HepG2 (cell line): ENCODE results near the gene TTBK1. TPM values are rescaled to one million over a fixed set of nuclear protein-coding genes. Genes with fewer than 3 reads are reported as not detected.
A peak's percentile ranks its signal among the peaks of the same experiment; 100 is the strongest.

Experiments
- ATAC-seq: fragments of 200-7000 bp; cut with Tn5 transposase; 3 replicates; pipeline ENCODE4 v1.9.1; 2020; ENCODE audit warnings: mild to moderate bottlenecking, moderate library complexity
- BruUV-seq: library from RNA; stranded (reverse); fragments of 400-500 nt; replicated peaks from 2 replicates; lab custom pipeline; 2021; lab: Mats Ljungman, UMichigan
- CTCF ChIA-PET: fragments of 300-600 bp; formaldehyde crosslinking; extraction: SDS; loops from one replicate; lab custom pipeline; 2021; ENCODE audit warnings: low total read pairs, inconsistent platforms, low intra/inter-chr PET ratio; lab: Yijun Ruan, JAX
- POLR2A ChIA-PET: fragments of 350-600 bp; sonication (Branson Sonifier 250); formaldehyde crosslinking; loops from one replicate; lab custom pipeline; 2020; ENCODE audit warnings: antibody characterized with exemption, inconsistent platforms; lab: Yijun Ruan, JAX
- DNase-seq: peaks from one replicate; pipeline ENCODE4 v3.0.0-alpha.2; 2015; ENCODE audit warnings: low spot score
- FAIRE-seq: peaks from 3 replicates; lab custom pipeline; 2011; peaks lifted over from hg19 to GRCh38; lab: Jason Lieb, UNC
- H2AFZ ChIP-seq: one replicate; pipeline ENCODE4 v1.6.1; 2011; ENCODE audit warnings: low read length, inconsistent platforms
- H3K27ac ChIP-seq: fragments of 300-600 bp; 3 replicates; pipeline ENCODE4 v1.8.0; 2011; ENCODE audit warnings: mixed run types, mild to moderate bottlenecking, mixed read lengths, low read length, inconsistent platforms; ENCODE audit not compliant: insufficient read depth; ENCODE audit errors: extremely low read length
- H3K27me3 ChIP-seq, 2 experiments: fragments of 200-600 bp in 1 of 2; 2 replicates in 1 of 2; 3 replicates in 1 of 2; pipeline versions ENCODE4 v1.6.0 to v1.8.0; 2011; ENCODE audit warnings: low read length in 2 of 2, mild to moderate bottlenecking in 2 of 2, moderate library complexity in 2 of 2, inconsistent platforms in 1 of 2; ENCODE audit not compliant: insufficient read depth in 2 of 2, control insufficient read depth in 1 of 2
- H3K36me3 ChIP-seq, 2 experiments: fragments of 200-600 bp in 1 of 2; replicated peaks in 1 of 2; 2 replicates in 1 of 2; 3 replicates in 1 of 2; pipeline versions ENCODE4 v1.5.1 to v1.8.0; 2011; ENCODE audit warnings: low read length in 2 of 2, inconsistent platforms in 1 of 2; ENCODE audit not compliant: insufficient read depth in 2 of 2, control insufficient read depth in 1 of 2
- H3K4me1 ChIP-seq: 2 replicates; pipeline ENCODE4 v1.5.1; 2012; ENCODE audit warnings: low read length, inconsistent platforms; ENCODE audit not compliant: insufficient read depth
- H3K4me2 ChIP-seq: 2 replicates; pipeline ENCODE4 v1.6.0; 2011; ENCODE audit warnings: low read depth, low read length, inconsistent platforms
- H3K4me3 ChIP-seq, 3 experiments: fragments of 200-600 bp in 1 of 3; sonication (generic), shearing (Covaris generic) in 1 of 3; replicated peaks in 1 of 3; 2 replicates each; pipeline ENCODE4 v1.5.1; 2011 to 2016; ENCODE audit warnings: low read length in 3 of 3, inconsistent platforms in 2 of 3, low read depth in 2 of 3, mild to moderate bottlenecking in 2 of 3, control low read depth in 1 of 3, mixed read lengths in 1 of 3; ENCODE audit not compliant: insufficient read depth in 1 of 3
- H3K79me2 ChIP-seq: one replicate; pipeline ENCODE4 v1.6.1; 2011; ENCODE audit warnings: low read length, inconsistent platforms; ENCODE audit not compliant: insufficient read depth
- H3K9ac ChIP-seq: 2 replicates; pipeline ENCODE4 v1.6.0; 2011; ENCODE audit warnings: mild to moderate bottlenecking, low read depth, low read length, inconsistent platforms; ENCODE audit not compliant: insufficient read depth
- H3K9me3 ChIP-seq: 2 replicates; pipeline ENCODE4 v1.5.1; 2012; ENCODE audit warnings: mild to moderate bottlenecking, low read length
- H4K20me1 ChIP-seq: 2 replicates; pipeline ENCODE4 v1.6.0; 2011; ENCODE audit warnings: inconsistent platforms, mild to moderate bottlenecking, low read length, moderate library complexity; ENCODE audit not compliant: insufficient read depth
- CEBPZ ChIP-seq: IDR thresholded peaks from 2 replicates; pipeline ENCODE4 v1.6.1; 2012; ENCODE audit warnings: low read length, improper control_type of control experiment
- HNF4A ChIP-seq: sonication (generic); formaldehyde crosslinking; IDR thresholded peaks from 2 replicates; pipeline ENCODE4 v1.4.0; 2020; ENCODE audit warnings: missing genetic modification reagents
- LBX2 ChIP-seq: sonication (generic); formaldehyde crosslinking; IDR thresholded peaks from 2 replicates; pipeline ENCODE4 v1.5.0; 2020; ENCODE audit warnings: missing genetic modification reagents, mild to moderate bottlenecking, borderline replicate concordance
- MXI1 ChIP-seq: IDR thresholded peaks from 3 replicates; pipeline ENCODE4 v1.6.1; 2012; ENCODE audit warnings: low read depth, low read length, inconsistent platforms, borderline replicate concordance
- RORA ChIP-seq: sonication (generic); formaldehyde crosslinking; IDR thresholded peaks from 2 replicates; pipeline ENCODE4 v1.5.0; 2020; ENCODE audit warnings: mild to moderate bottlenecking, missing genetic modification reagents, moderate library complexity
- THRA ChIP-seq: sonication (generic); formaldehyde crosslinking; IDR thresholded peaks from 2 replicates; pipeline ENCODE4 v1.4.0; 2020; ENCODE audit warnings: missing genetic modification reagents, borderline replicate concordance
- ZBTB26 ChIP-seq: IDR thresholded peaks from 2 replicates; pipeline ENCODE4 v1.6.1; 2016; ENCODE audit warnings: missing compliant biosample characterization, missing genetic modification reagents, borderline replicate concordance
- ZFP91 ChIP-seq: sonication (generic); formaldehyde crosslinking; IDR thresholded peaks from 2 replicates; pipeline ENCODE4 v1.9.0; 2022; ENCODE audit warnings: missing genetic modification reagents, mild to moderate bottlenecking, borderline replicate concordance
- ZNF441 ChIP-seq: sonication (generic); formaldehyde crosslinking; IDR thresholded peaks from 2 replicates; pipeline ENCODE4 v1.7.0; 2021; ENCODE audit warnings: missing genetic modification reagents, borderline replicate concordance
- ZNF512B ChIP-seq: sonication (generic); formaldehyde crosslinking; IDR thresholded peaks from 2 replicates; pipeline ENCODE4 v1.5.1; 2020; ENCODE audit warnings: missing genetic modification reagents, mild to moderate bottlenecking, borderline replicate concordance
- ZNF724P ChIP-seq: sonication (generic); formaldehyde crosslinking; IDR thresholded peaks from 2 replicates; pipeline ENCODE4 v1.8.0; 2022; ENCODE audit warnings: missing genetic modification reagents, borderline replicate concordance
- ZSCAN21 ChIP-seq: sonication (generic); formaldehyde crosslinking; IDR thresholded peaks from 2 replicates; pipeline ENCODE4 v1.8.0; 2022; ENCODE audit warnings: mild to moderate bottlenecking, missing genetic modification reagents, moderate library complexity, borderline replicate concordance
- WGBS: methylation state at CpG from one replicate; pipeline ENCODE4 v1.1.6; 2017; ENCODE audit warnings: low lambda C conversion rate; 5-methylcytosine and 5-hydroxymethylcytosine counted together
- in situ Hi-C: cut with HindIII; loops from 2 replicates; pipeline ENCODE4 v1.10.0; 2017; ENCODE audit warnings: low pct_unique_long_range_greater_than_20kb; ENCODE audit not compliant: extremely low pct_ligation_motif_present
- intact Hi-C: fragments of 100-400 bp; cut with micrococcal nuclease; formaldehyde crosslinking; loops from one replicate; pipeline ENCODE4 v1.10.0; 2022; ENCODE audit not compliant: unreplicated experiment
- polyA plus RNA-seq, 8 experiments: library from polyadenylated mRNA; depleted of rRNA in 3 of 8; stranded (reverse) in 7 of 8; unstranded in 1 of 8; fragments of >200 nt; fragmentation: Illumina TruSeq in 4 of 8; extraction: Trizol in 4 of 8; gene quantifications; 2 replicates each; pipeline versions ENCODE4 v1.2.1 to v1.2.3, GENCODE V29; 2011 to 2016; ENCODE audit warnings: low read depth in 4 of 8, missing spikeins in 1 of 8, mixed read lengths in 1 of 8; ENCODE audit not compliant: insufficient read depth in 1 of 8
- total RNA-seq, 5 experiments: library from RNA; depleted of rRNA; stranded (reverse); fragments of >200 nt; fragmentation: Illumina TruSeq; extraction: Trizol; gene quantifications; 2 replicates each; pipeline ENCODE4 v1.2.3, GENCODE V29; 2016; ENCODE audit warnings: low read depth in 1 of 5

TTBK1 gene
- total and polyA plus RNA-seq, 2 of the 13 experiments (the other 11 are each of a cell fraction or from before 2014, with no cell fraction given) = 0.24 to 0.33 TPM

- POLR2A ChIA-PET = interaction anchor here (1.4 to 3.1 kb wide), 3 partner anchors 12 to 41 kb away, joined by 5 to 28 read pairs (median 8); partner anchors contain the start of gene SLC22A7
- peak overlapping the region; percentile 82 for H3K4me2 ChIP-seq
- no peak for FAIRE-seq
- TF ChIP-seq ZFP91 (no peak), LBX2 (no peak), ZNF441 (no peak), ZNF512B (no peak), CEBPZ (no peak), THRA (CRISPR knock-in tag) (no peak), RORA (CRISPR knock-in tag) (no peak), ZSCAN21 (CRISPR knock-in tag) (no peak), ZBTB26 (no peak), HNF4A (CRISPR knock-in tag) (no peak), MXI1 (no peak), ZNF724P (CRISPR knock-in tag) (no peak)
These were observed 65.8 kb downstream of the TTBK1 start for GRCh38 chr6:43308990-43309477.

More at GRCh38 chr6:43308990-43309477, 65.8 kb downstream of the TTBK1 start:
- Histone ChIP-seq H3K9ac (peak overlapping the region; percentile 43), H2AFZ (peak overlapping the region; percentile 79), H3K4me1 (peaks cover 50% of the 10 kb centered on the region), H3K9me3 (no peaks in the 10 kb centered on the region), H3K27ac (no peak overlapping the region), H3K4me3 (peak overlapping the region; percentile 38 to 70 (median 43)), H3K27me3 (no peaks in the 10 kb centered on the region), H3K36me3 (no peaks in the 10 kb centered on the region), H4K20me1 (no peaks in the 10 kb centered on the region), H3K79me2 (no peaks in the 10 kb centered on the region)
- ATAC-seq = peak; percentile 14
- CTCF ChIA-PET = no interaction called here
- BruUV-seq = no TSS peak
- in situ Hi-C loops (no loop called here), intact Hi-C loops (no loop called here)
- DNase-seq = no peak
- WGBS = 50% methylated on average over 9 of the region's 9 CpGs
